Keratinocyte (primary cell): ENCODE measurements around the gene EXOC4. TPM values are rescaled to one million over a fixed set of nuclear protein-coding genes. Genes with fewer than 3 reads are reported as not detected.

Experiments
- DNase-seq: peaks from one replicate; pipeline ENCODE4 v3.0.0-alpha.2; 2011; ENCODE audit warnings: low read depth, missing footprints, low spot score
- FAIRE-seq: peaks from 2 replicates; lab custom pipeline; 2011; peaks lifted over from hg19 to GRCh38; lab: Jason Lieb, UNC
- H2AFZ ChIP-seq: 2 replicates; pipeline ENCODE4 v1.6.0; 2012; ENCODE audit warnings: low read length, control low read depth, inconsistent platforms; ENCODE audit not compliant: control insufficient read depth
- H3K27ac ChIP-seq: 2 replicates; pipeline ENCODE4 v1.5.1; 2011; ENCODE audit warnings: low read length; ENCODE audit not compliant: control insufficient read depth, insufficient read depth
- H3K27me3 ChIP-seq: 3 replicates; pipeline ENCODE4 v1.6.0; 2011; ENCODE audit warnings: low read length; ENCODE audit not compliant: control insufficient read depth, insufficient read depth; ENCODE audit errors: extremely low read depth
- H3K36me3 ChIP-seq, 2 experiments: 2 replicates in 1 of 2; 3 replicates in 1 of 2; pipeline ENCODE4 v1.5.1; 2011; ENCODE audit warnings: low read length in 2 of 2, mild to moderate bottlenecking in 1 of 2; ENCODE audit not compliant: control insufficient read depth in 2 of 2, insufficient read depth in 2 of 2; ENCODE audit errors: extremely low read depth in 1 of 2
- H3K4me1 ChIP-seq: 3 replicates; pipeline ENCODE4 v1.5.1; 2011; ENCODE audit warnings: low read length; ENCODE audit not compliant: control insufficient read depth, insufficient read depth; ENCODE audit errors: extremely low read depth
- H3K4me2 ChIP-seq: 3 replicates; pipeline ENCODE4 v1.6.0; 2011; ENCODE audit warnings: low read depth, low read length; ENCODE audit not compliant: control insufficient read depth, insufficient read depth; ENCODE audit errors: extremely low read depth
- H3K4me3 ChIP-seq, 3 experiments: fragments of 200-600 bp in 1 of 3; sonication (generic) in 1 of 3; 2 replicates in 2 of 3; 3 replicates in 1 of 3; pipeline ENCODE4 v1.5.1; 2011 to 2016; ENCODE audit warnings: low read length in 3 of 3, mild to moderate bottlenecking in 3 of 3, control low read depth in 2 of 3, inconsistent platforms in 1 of 3, low read depth in 1 of 3, mixed read lengths in 1 of 3, mixed run types in 1 of 3, moderate library complexity in 1 of 3; ENCODE audit not compliant: control insufficient read depth in 2 of 3, insufficient read depth in 2 of 3; ENCODE audit errors: extremely low read depth in 1 of 3
- H3K79me2 ChIP-seq: 2 replicates; pipeline ENCODE4 v1.6.0; 2012; ENCODE audit warnings: low read length; ENCODE audit not compliant: control insufficient read depth, insufficient read depth
- H3K9ac ChIP-seq: 3 replicates; pipeline ENCODE4 v1.6.0; 2011; ENCODE audit warnings: low read length; ENCODE audit not compliant: control insufficient read depth, insufficient read depth; ENCODE audit errors: extremely low read depth
- H3K9me1 ChIP-seq: 3 replicates; pipeline ENCODE4 v1.6.0; 2011; ENCODE audit warnings: low read length; ENCODE audit not compliant: control insufficient read depth, insufficient read depth; ENCODE audit errors: extremely low read depth
- H3K9me3 ChIP-seq: 2 replicates; pipeline ENCODE4 v1.5.1; 2012; ENCODE audit warnings: low read depth, low read length; ENCODE audit not compliant: control insufficient read depth
- H4K20me1 ChIP-seq: 3 replicates; pipeline ENCODE4 v1.6.0; 2011; ENCODE audit warnings: low read length; ENCODE audit not compliant: control insufficient read depth, insufficient read depth; ENCODE audit errors: extremely low read depth
- EZH2 ChIP-seq: IDR thresholded peaks from one replicate; pipeline ENCODE4 v1.6.1; 2012; ENCODE audit warnings: inconsistent platforms, mild to moderate bottlenecking, low read length, moderate library complexity
- dilution Hi-C: fragments of 300-500 bp; cut with MboI; formaldehyde crosslinking; loops from one replicate; pipeline ENCODE4 v1.7.0; 2020; ENCODE audit warnings: low sequenced_read_pairs; ENCODE audit not compliant: extremely low pct_ligation_motif_present
- polyA plus RNA-seq, 5 experiments: library from polyadenylated mRNA; depleted of rRNA in 3 of 5; stranded (reverse) in 3 of 5; stranded (forward) in 1 of 5; unstranded in 1 of 5; fragments of >200 nt; gene quantifications; 1 replicate in 1 of 5; 2 replicates in 3 of 5; 3 replicates in 1 of 5; pipeline versions ENCODE4 v1.2.1 to v1.2.3, GENCODE V29; 2011 to 2012; ENCODE audit warnings: missing spikeins in 2 of 5, low read depth in 1 of 5, low replicate concordance in 1 of 5
- TF ChIP-seq, protein P1 (sequence below), 3 experiments: IDR thresholded peaks in 1 of 3; conservative IDR thresholded peaks in 1 of 3; optimal IDR thresholded peaks in 1 of 3; 2 replicates in 2 of 3; 3 replicates in 1 of 3; pipeline versions ENCODE3 to v1.5.1; 2011; ENCODE audit warnings: low read length in 3 of 3, mild to moderate bottlenecking in 3 of 3, moderate library complexity in 2 of 3, control low read depth in 1 of 3, inconsistent platforms in 1 of 3; ENCODE audit not compliant: insufficient read depth in 2 of 3; ENCODE audit errors: extremely low read depth in 1 of 3

Gene EXOC4
- polyA plus RNA-seq, 1 donor (not counting 4 experiments of a cell fraction or from before 2014, with no cell fraction given): 52.6 TPM

DNA sequence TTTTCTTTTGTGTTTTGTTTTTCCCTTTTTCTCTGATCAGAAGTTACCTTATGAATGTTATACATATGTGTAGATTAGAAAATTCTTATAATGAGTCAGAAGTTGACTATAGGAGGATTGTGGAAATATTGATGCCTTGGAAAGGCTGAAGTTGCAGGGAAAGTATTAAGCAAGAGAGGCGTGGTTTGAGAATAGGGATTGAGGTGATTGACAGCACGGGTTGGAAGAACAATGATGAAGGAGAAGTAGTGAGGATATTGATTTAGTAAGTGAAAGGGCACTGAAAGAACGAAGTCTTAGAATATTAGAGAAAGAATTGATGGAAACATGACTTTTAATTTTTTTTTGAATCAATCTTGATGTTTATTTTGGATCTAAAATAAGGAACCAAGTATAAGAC, 176.0 kb downstream of the EXOC4 start:
- no peaks in the 10 kb centered on the region for H3K9me3 ChIP-seq
- no peaks in the 10 kb centered on the region for H3K27me3 ChIP-seq
- no peak overlapping the region for H2AFZ ChIP-seq
- H3K4me1 ChIP-seq: peaks cover 14% of the 10 kb centered on the region
- DNase-seq (no peak), FAIRE-seq (no peak)
- H3K79me2 ChIP-seq: no peaks in the 10 kb centered on the region
- no peaks in the 10 kb centered on the region for H4K20me1 ChIP-seq
- no peak overlapping the region for H3K4me2 ChIP-seq
- peaks cover 0 to 1% of the 10 kb centered on the region in 2 experiments for H3K36me3 ChIP-seq
- TF ChIP-seq, protein P1, sequence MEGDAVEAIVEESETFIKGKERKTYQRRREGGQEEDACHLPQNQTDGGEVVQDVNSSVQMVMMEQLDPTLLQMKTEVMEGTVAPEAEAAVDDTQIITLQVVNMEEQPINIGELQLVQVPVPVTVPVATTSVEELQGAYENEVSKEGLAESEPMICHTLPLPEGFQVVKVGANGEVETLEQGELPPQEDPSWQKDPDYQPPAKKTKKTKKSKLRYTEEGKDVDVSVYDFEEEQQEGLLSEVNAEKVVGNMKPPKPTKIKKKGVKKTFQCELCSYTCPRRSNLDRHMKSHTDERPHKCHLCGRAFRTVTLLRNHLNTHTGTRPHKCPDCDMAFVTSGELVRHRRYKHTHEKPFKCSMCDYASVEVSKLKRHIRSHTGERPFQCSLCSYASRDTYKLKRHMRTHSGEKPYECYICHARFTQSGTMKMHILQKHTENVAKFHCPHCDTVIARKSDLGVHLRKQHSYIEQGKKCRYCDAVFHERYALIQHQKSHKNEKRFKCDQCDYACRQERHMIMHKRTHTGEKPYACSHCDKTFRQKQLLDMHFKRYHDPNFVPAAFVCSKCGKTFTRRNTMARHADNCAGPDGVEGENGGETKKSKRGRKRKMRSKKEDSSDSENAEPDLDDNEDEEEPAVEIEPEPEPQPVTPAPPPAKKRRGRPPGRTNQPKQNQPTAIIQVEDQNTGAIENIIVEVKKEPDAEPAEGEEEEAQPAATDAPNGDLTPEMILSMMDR (optimal IDR thresholded peaks at IDR 0.05 in 1 of 3, IDR thresholded peaks at IDR 0.05 in 1 of 3, conservative IDR thresholded peaks at IDR 0.05 in 1 of 3; ENCODE audit: extremely low read depth in 1 of 3, insufficient read depth in 2 of 3, low read length in 3 of 3): no peak
- no peak for TF ChIP-seq EZH2
- no peaks in the 10 kb centered on the region for H3K9me1 ChIP-seq
- no peak overlapping the region for H3K27ac ChIP-seq
- no peak overlapping the region for H3K9ac ChIP-seq
- no peak overlapping the region for H3K4me3 ChIP-seq
- dilution Hi-C loops: no loop called here

DNA sequence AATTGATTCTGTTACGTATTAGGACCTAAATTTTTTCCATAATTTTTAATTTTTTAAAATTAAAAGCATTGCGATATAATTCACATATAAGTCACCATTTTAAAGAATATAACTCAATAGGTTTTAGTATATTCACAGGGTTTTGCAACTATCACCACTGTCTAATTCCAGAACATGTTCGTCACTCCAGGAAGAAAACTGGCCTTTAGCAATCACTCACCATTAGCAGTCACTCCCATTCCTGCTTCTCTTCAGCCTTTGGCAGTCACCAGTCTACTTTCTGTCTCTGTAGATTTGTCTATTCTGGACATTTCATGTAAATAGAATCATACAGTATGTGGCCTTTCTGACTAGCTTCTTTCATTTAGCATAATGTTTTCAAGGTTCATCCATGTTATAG, 176.5 kb downstream of the EXOC4 start:
- H3K27ac ChIP-seq: no peak overlapping the region
- no peaks in the 10 kb centered on the region for H3K9me3 ChIP-seq
- no peak overlapping the region for H3K4me3 ChIP-seq
- H3K4me1 ChIP-seq: peaks cover 14% of the 10 kb centered on the region
- dilution Hi-C loops: no loop called here
- peaks cover 0 to 1% of the 10 kb centered on the region in 2 experiments for H3K36me3 ChIP-seq
- FAIRE-seq (no peak), DNase-seq (no peak)
- H3K9me1 ChIP-seq: no peaks in the 10 kb centered on the region
- no peaks in the 10 kb centered on the region for H4K20me1 ChIP-seq
- no peaks in the 10 kb centered on the region for H3K79me2 ChIP-seq
- H3K4me2 ChIP-seq: no peak overlapping the region
- no peak for TF ChIP-seq EZH2
- TF ChIP-seq, protein P1 (optimal IDR thresholded peaks at IDR 0.05 in 1 of 3, IDR thresholded peaks at IDR 0.05 in 1 of 3, conservative IDR thresholded peaks at IDR 0.05 in 1 of 3; ENCODE audit: extremely low read depth in 1 of 3, insufficient read depth in 2 of 3, low read length in 3 of 3): no peak
- H3K27me3 ChIP-seq: no peaks in the 10 kb centered on the region
- H2AFZ ChIP-seq: no peak overlapping the region
- H3K9ac ChIP-seq: no peak overlapping the region
